Breast epithelium (tissue), 4 donors: Measurements from ENCODE around the gene WNT6. TPM values are rescaled to one million over a fixed set of nuclear protein-coding genes. Genes with fewer than 3 reads are reported as not detected.

ENCODE experiments used
- DNase-seq, 2 donors: peaks; one replicate each; pipeline ENCODE4 v3.0.0-alpha.2; 2019; ENCODE audit warnings: low spot score in 2 of 2
- H3K27ac ChIP-seq, 2 donors: fragments of 200-600 bp; sonication (generic) in 1 of 2; one replicate each; pipeline ENCODE4 v1.5.1; 2016 to 2019; ENCODE audit warnings: mild to moderate bottlenecking in 1 of 2
- H3K27me3 ChIP-seq, 2 donors: fragments of 200-600 bp; sonication (generic) in 1 of 2; one replicate each; pipeline versions ENCODE4 v1.5.1 to v1.6.0; 2017 to 2019; ENCODE audit warnings: control low read depth in 1 of 2, mild to moderate bottlenecking in 1 of 2
- H3K36me3 ChIP-seq: fragments of 200-600 bp; one replicate; pipeline ENCODE4 v1.5.1; 2019
- H3K4me1 ChIP-seq, 2 donors: fragments of 200-600 bp; sonication (generic); one replicate each; pipeline ENCODE4 v1.5.1; 2016 to 2019; ENCODE audit warnings: control low read depth in 1 of 2
- H3K4me3 ChIP-seq, 3 donors: fragments of 200-600 bp; sonication (generic); 1 replicate in 2 of 3; 2 replicates in 1 of 3; pipeline ENCODE4 v1.5.1; 2016 to 2019; ENCODE audit warnings: mild to moderate bottlenecking in 3 of 3, moderate library complexity in 2 of 3
- H3K9me3 ChIP-seq, 2 donors: fragments of 200-600 bp; sonication (generic) in 1 of 2; one replicate each; pipeline ENCODE4 v1.5.1; 2016 to 2019; ENCODE audit warnings: control low read depth in 1 of 2
- CTCF ChIP-seq, 3 donors: fragments of 450-650 bp; IDR thresholded peaks; one replicate each; pipeline ENCODE4 v1.5.1; 2016 to 2017; ENCODE audit warnings: antibody characterized with exemption in 3 of 3, mild to moderate bottlenecking in 3 of 3, moderate library complexity in 3 of 3
- POLR2A ChIP-seq: fragments of 450-650 bp; IDR thresholded peaks from one replicate; pipeline ENCODE4 v1.6.1; 2016; ENCODE audit warnings: antibody characterized with exemption, mild to moderate bottlenecking, moderate library complexity
- POLR2AphosphoS5 ChIP-seq, 3 donors: sonication (generic); formaldehyde crosslinking; IDR thresholded peaks; one replicate each; pipeline ENCODE4 v1.6.1; 2017; ENCODE audit warnings: antibody characterized with exemption in 3 of 3
- intact Hi-C: fragments of 100-400 bp; cut with DNase I; formaldehyde crosslinking; loops from one replicate; pipeline ENCODE4 v1.15.1; 2023; ENCODE audit warnings: low total_unique reads
- total RNA-seq, 3 donors: library from RNA; depleted of rRNA; stranded (reverse); fragments of >200 nt; gene quantifications; one replicate each; pipeline ENCODE4 v1.1.0, GENCODE V29; 2016

WNT6 gene
- total RNA-seq, 3 donors from 2014 or later = 0.48 to 3.3 (median 1.3) TPM

GRCh38 chr2:218890369-218890768 is 30.8 kb downstream of the WNT6 start:
- Histone ChIP-seq H3K27me3 (peaks cover 0 to 17% of the 10 kb centered on the region in 2 donors), H3K36me3 (no peaks in the 10 kb centered on the region), H3K9me3 (no peaks in the 10 kb centered on the region), H3K4me3 (no peak overlapping the region), H3K27ac (no peak overlapping the region), H3K4me1 (no peaks in the 10 kb centered on the region)
- TF ChIP-seq POLR2AphosphoS5 (IDR thresholded peaks at IDR 0.05) = no peak
- no peak for TF ChIP-seq POLR2A
- no peak for TF ChIP-seq CTCF (IDR thresholded peaks at IDR 0.05)
- intact Hi-C loops = loop anchor here (5.0 kb wide), 1 partner anchor 928 kb away; no protein-coding TSS in a partner anchor
- no peak for DNase-seq

- TF ChIP-seq POLR2A (no peak), CTCF (IDR thresholded peaks at IDR 0.05) (no peak), POLR2AphosphoS5 (IDR thresholded peaks at IDR 0.05) (no peak)
- H3K4me1 ChIP-seq = peaks cover 0 to under 1% of the 10 kb centered on the region in 2 donors
- H3K4me3 ChIP-seq = no peak overlapping the region
- no peaks in the 10 kb centered on the region for H3K36me3 ChIP-seq
- intact Hi-C loops = loop anchor here (5.0 kb wide), 1 partner anchor 929 kb away; no protein-coding TSS in a partner anchor
- no peaks in the 10 kb centered on the region for H3K9me3 ChIP-seq
- H3K27me3 ChIP-seq = peaks cover 0 to 24% of the 10 kb centered on the region in 2 donors
- no peak for DNase-seq
- H3K27ac ChIP-seq = no peak overlapping the region
These were observed 31.9 kb downstream of the WNT6 start for GRCh38 chr2:218891275-218892135.

GRCh38 chr2:218892693-218893348 is 33.2 kb downstream of the WNT6 start:
- no peak overlapping the region for H3K27ac ChIP-seq
- intact Hi-C loops = loop anchor here (5.0 kb wide), 1 partner anchor 931 kb away; no protein-coding TSS in a partner anchor
- no peak for DNase-seq

GRCh38 chr2:218893349-218894150 is 33.9 kb downstream of the WNT6 start:
- H3K9me3 ChIP-seq = no peaks in the 10 kb centered on the region
- H3K4me3 ChIP-seq = peak overlapping the region; percentile 16 to 64 (median 45)
- H3K36me3 ChIP-seq = no peaks in the 10 kb centered on the region
- H3K4me1 ChIP-seq = peaks cover 0 to 11% of the 10 kb centered on the region in 2 donors
- no peak for TF ChIP-seq POLR2AphosphoS5 (IDR thresholded peaks at IDR 0.05)
- TF ChIP-seq CTCF (IDR thresholded peaks at IDR 0.05) = no peak
- no peak for TF ChIP-seq POLR2A
- intact Hi-C loops = loop anchor here (5.0 kb wide), 1 partner anchor 931 kb away; no protein-coding TSS in a partner anchor
- DNase-seq = no peak
- peaks cover 4 to 45% of the 10 kb centered on the region in 2 donors for H3K27me3 ChIP-seq
- no peak overlapping the region for H3K27ac ChIP-seq

More at GRCh38 chr2:218892693-218893348, 33.2 kb downstream of the WNT6 start:
- H3K36me3 ChIP-seq = no peaks in the 10 kb centered on the region
- H3K4me1 ChIP-seq = peaks cover 0 to 11% of the 10 kb centered on the region in 2 donors
- H3K4me3 ChIP-seq = peak overlapping the region; percentile 16 to 64 (median 45)
- H3K27me3 ChIP-seq = peaks cover 4 to 37% of the 10 kb centered on the region in 2 donors
- H3K9me3 ChIP-seq = no peaks in the 10 kb centered on the region
- TF ChIP-seq POLR2AphosphoS5 (IDR thresholded peaks at IDR 0.05) (peak in 1 of 3 donors; percentile 2), CTCF (IDR thresholded peaks at IDR 0.05) (no peak), POLR2A (no peak)
